ENCODE data around the gene THADA. TPM values are rescaled to one million over a fixed set of nuclear protein-coding genes. Genes with fewer than 3 reads are reported as not detected.

Gene THADA
- total RNA-seq, 1 experiment from 2014 or later: 20.1 TPM

- H3K4me2 ChIP-seq (ENCODE audit: insufficient read depth, insufficient read length, low read length): no peak overlapping the region
- no peaks in the 10 kb centered on the region for H3K79me1 ChIP-seq (ENCODE audit: insufficient read depth, low read depth, low read length, poor library complexity, severe bottlenecking)
- no peaks in the 10 kb centered on the region for H3K9me3 ChIP-seq (ENCODE audit: control insufficient read depth, low read depth, low read length)
- no peaks in the 10 kb centered on the region for H3K27me3 Mint-ChIP-seq (ENCODE audit: low read depth)
- no peak overlapping the region for H3K27ac Mint-ChIP-seq
- H3K27me3 ChIP-seq (ENCODE audit: insufficient read depth, low read length): no peaks in the 10 kb centered on the region
- H3K36me3 Mint-ChIP-seq (ENCODE audit: insufficient read depth in 1 of 3, low read depth in 3 of 3): peaks cover 4 to 11% (median 8%) of the 10 kb centered on the region in 3 experiments
- H4K91ac ChIP-seq (ENCODE audit: insufficient read length, low read depth, low read length): no peak overlapping the region
- no CpG with 5 or more reads among the region's 5 CpGs for WGBS (ENCODE audit: extremely low coverage, insufficient read length, low lambda C conversion rate)
- H3K27ac ChIP-seq (ENCODE audit: insufficient read length, low read depth, low read length): no peak overlapping the region
- H3K9me3 Mint-ChIP-seq: peaks cover 4 to 9% of the 10 kb centered on the region in 2 experiments
- H3K4me1 ChIP-seq (ENCODE audit: insufficient read depth, low read length): no peaks in the 10 kb centered on the region
- no peak overlapping the region for H2BK15ac ChIP-seq (ENCODE audit: low read depth, low read length)
- H4K20me1 ChIP-seq (ENCODE audit: control insufficient read depth, insufficient read depth, insufficient read length): no peaks in the 10 kb centered on the region
- no peaks in the 10 kb centered on the region for H3K4me1 Mint-ChIP-seq
- H3K14ac ChIP-seq (ENCODE audit: insufficient read depth, low read length): no peak overlapping the region
- no peak for TF ChIP-seq CTCF (conservative IDR thresholded peaks at IDR 0.05)
- H2BK12ac ChIP-seq (ENCODE audit: insufficient read length, low read depth, low read length): no peak overlapping the region
- no peak for DNase-seq
- no peak overlapping the region for H2AK5ac ChIP-seq (ENCODE audit: insufficient read length, low read length)
- no peak overlapping the region for H2BK120ac ChIP-seq (ENCODE audit: low read depth, low read length, poor library complexity, severe bottlenecking)
- no peak overlapping the region for H3K9ac ChIP-seq (ENCODE audit: extremely low read depth, insufficient read length, low read length)
- H2AFZ ChIP-seq (ENCODE audit: low read length): no peak overlapping the region
- H3K56ac ChIP-seq (ENCODE audit: insufficient read length, low read depth, low read length): no peak overlapping the region
- no peak overlapping the region for H3K4me3 Mint-ChIP-seq
- no peak overlapping the region for H3T11ph ChIP-seq (ENCODE audit: low read length)
- H2BK20ac ChIP-seq (ENCODE audit: low read depth, low read length, poor library complexity, severe bottlenecking): no peak overlapping the region
- H3K79me2 ChIP-seq (ENCODE audit: insufficient read depth, low read length): no peaks in the 10 kb centered on the region
- H4K8ac ChIP-seq (replicated peaks; ENCODE audit: insufficient read length, low read depth, low read length): no peak overlapping the region
- no peak overlapping the region for H4K5ac ChIP-seq (ENCODE audit: insufficient read length, low read depth, low read length)
- no peak overlapping the region for H3K4ac ChIP-seq (ENCODE audit: low read depth, low read length)
- H3K23me2 ChIP-seq (ENCODE audit: insufficient read length, low read depth, low read length, poor library complexity, severe bottlenecking): no peaks in the 10 kb centered on the region
- no peak overlapping the region for H3K23ac ChIP-seq (ENCODE audit: insufficient read length, low read depth, low read length)
- no peak overlapping the region for H3K18ac ChIP-seq (ENCODE audit: insufficient read length, low read depth, low read length)
- H2BK5ac ChIP-seq (ENCODE audit: insufficient read length, low read length): no peak overlapping the region
Measured at GRCh38 chr2:43294973-43295603, 300.8 kb downstream of the THADA start.

Measured in H9 (cell line).